ENCODE measurements around the gene LCN6.

DNA sequence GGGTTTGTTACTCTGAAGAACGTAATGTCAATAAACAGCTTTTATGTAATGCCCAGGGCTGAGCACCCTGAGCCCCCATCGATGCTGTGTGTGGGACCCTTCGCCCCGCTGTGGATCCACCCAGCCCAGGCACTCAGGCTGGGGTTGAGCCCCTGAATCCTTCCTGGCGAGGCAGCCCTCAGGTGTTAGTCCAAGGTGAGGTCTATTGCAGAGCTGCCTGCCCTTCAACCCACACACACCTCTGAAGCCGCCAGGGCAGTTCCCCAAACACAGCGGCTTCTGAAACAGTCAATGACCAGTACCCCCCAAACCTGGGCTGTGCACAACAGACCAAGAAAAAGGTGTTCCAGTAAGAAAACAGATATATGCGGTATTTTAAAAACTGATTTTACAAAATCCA lies 24.3 kb downstream of the LCN6 start:
- TF ChIP-seq ZNF274 (IDR thresholded peaks at IDR 0.05; ENCODE audit: low read depth, low read length) = no peak
- no peak for TF ChIP-seq YY1 (IDR thresholded peaks at IDR 0.05; ENCODE audit: insufficient read depth, insufficient read length)
- TF ChIP-seq SUZ12 (IDR thresholded peaks at IDR 0.05; ENCODE audit: extremely low read depth, insufficient read depth, insufficient read length) = no peak

Data from NT2/D1 (cell line).